Panc1 (cell line): ENCODE results near the gene CACNA1A. TPM values are rescaled to one million over a fixed set of nuclear protein-coding genes. Genes with fewer than 3 reads are reported as not detected.

Experiments used
- ATAC-seq: fragments of 200-7000 bp; cut with Tn5 transposase; 2 replicates; pipeline ENCODE4 v1.9.1; 2020; ENCODE audit warnings: mild to moderate bottlenecking, moderate library complexity
- BruUV-seq: library from RNA; stranded (reverse); fragments of 400-500 nt; replicated peaks from 2 replicates; lab custom pipeline; 2021; lab: Mats Ljungman, UMichigan
- CTCF ChIA-PET: fragments of 300-600 bp; sonication (Branson Sonifier 250); formaldehyde crosslinking; loops from one replicate; lab custom pipeline; 2022; ENCODE audit warnings: antibody characterized with exemption; lab: Charles Lee
- POLR2A ChIA-PET: fragments of 300-600 bp; sonication (Branson Sonifier 250); formaldehyde crosslinking; loops from one replicate; lab custom pipeline; 2022; ENCODE audit warnings: antibody characterized with exemption; lab: Charles Lee
- DNase-seq: peaks from one replicate; pipeline ENCODE4 v3.0.0-alpha.2; 2010; ENCODE audit warnings: low read depth, low spot score
- H3K27ac ChIP-seq: 2 replicates; pipeline ENCODE4 v1.5.1; 2011; ENCODE audit warnings: mild to moderate bottlenecking, low read length, inconsistent platforms
- H3K27me3 ChIP-seq: fragments of 200-500 bp; sonication (Bioruptor generic); 2 replicates; pipeline ENCODE4 v1.6.0; 2014; ENCODE audit warnings: low read length, inconsistent platforms; ENCODE audit not compliant: control insufficient read depth, insufficient read depth
- H3K36me3 ChIP-seq: fragments of 200-500 bp; sonication (Bioruptor generic); 2 replicates; pipeline ENCODE4 v1.5.1; 2014; ENCODE audit warnings: inconsistent platforms, mild to moderate bottlenecking, low read length, moderate library complexity; ENCODE audit not compliant: control insufficient read depth, insufficient read depth
- H3K4me1 ChIP-seq: 2 replicates; pipeline ENCODE4 v1.5.1; 2011; ENCODE audit warnings: inconsistent platforms, mild to moderate bottlenecking, low read length, moderate library complexity; ENCODE audit not compliant: control insufficient read depth, insufficient read depth
- H3K4me3 ChIP-seq, 2 experiments: 2 replicates each; pipeline ENCODE4 v1.5.1; 2011 to 2012; ENCODE audit warnings: low read depth in 2 of 2, low read length in 2 of 2, mild to moderate bottlenecking in 2 of 2, inconsistent platforms in 1 of 2, moderate library complexity in 1 of 2
- H3K9me3 ChIP-seq: fragments of 200-500 bp; sonication (Bioruptor generic); 2 replicates; pipeline ENCODE4 v1.5.1; 2014; ENCODE audit warnings: low read depth, mild to moderate bottlenecking, inconsistent platforms, low read length, moderate library complexity; ENCODE audit not compliant: control insufficient read depth, insufficient read depth
- CTCF ChIP-seq: fragments of 450-650 bp; IDR thresholded peaks from 2 replicates; pipeline ENCODE4 v1.5.1; 2017; ENCODE audit warnings: mild to moderate bottlenecking
- POLR2AphosphoS5 ChIP-seq: IDR thresholded peaks from 2 replicates; pipeline ENCODE4 v1.6.1; 2012; ENCODE audit warnings: mild to moderate bottlenecking, low read depth, low read length, moderate library complexity
- REST ChIP-seq, 2 experiments: IDR thresholded peaks; 2 replicates each; pipeline ENCODE4 v1.6.1; 2011 to 2012; ENCODE audit warnings: low read depth in 2 of 2, control low read depth in 1 of 2, low read length in 1 of 2, mild to moderate bottlenecking in 1 of 2, moderate library complexity in 1 of 2; ENCODE audit not compliant: insufficient read depth in 1 of 2
- SIN3A ChIP-seq: IDR thresholded peaks from 2 replicates; pipeline ENCODE4 v1.6.1; 2012; ENCODE audit warnings: low read depth, mild to moderate bottlenecking, low read length, moderate library complexity, borderline replicate concordance; ENCODE audit not compliant: insufficient read depth
- TCF7L2 ChIP-seq: IDR thresholded peaks from 2 replicates; pipeline ENCODE4 v1.6.1; 2011; ENCODE audit warnings: mild to moderate bottlenecking, low read depth, low read length, inconsistent platforms
- in situ Hi-C: cut with HindIII; loops from 2 replicates; pipeline ENCODE4 v1.10.0; 2016; ENCODE audit warnings: low sequenced_read_pairs, low pct_unique_long_range_greater_than_20kb
- intact Hi-C: fragments of 100-400 bp; cut with micrococcal nuclease; formaldehyde crosslinking; loops from one replicate; pipeline ENCODE4 v1.10.0; 2022; ENCODE audit not compliant: unreplicated experiment
- total RNA-seq: library from RNA; stranded (reverse); gene quantifications from one replicate; pipeline ENCODE4 v1.2.1, GENCODE V29; 2021; ENCODE audit not compliant: unreplicated experiment

The CACNA1A gene
- total RNA-seq, 1 experiment from 2014 or later: 0.51 TPM

- H3K4me1 ChIP-seq: no peaks in the 10 kb centered on the region
- H3K9me3 ChIP-seq: no peaks in the 10 kb centered on the region
- in situ Hi-C loops: no loop called here
- H3K27me3 ChIP-seq: no peaks in the 10 kb centered on the region; the same call in 1 of the 2 replicates
- H3K36me3 ChIP-seq: no peaks in the 10 kb centered on the region
- CTCF ChIA-PET: interaction anchor here (0.7 kb wide), 1 partner anchor 748 kb away, joined by 3 read pairs; no protein-coding TSS in a partner anchor
- no peak overlapping the region for H3K4me3 ChIP-seq
- DNase-seq: no peak
- no peak for ATAC-seq
- BruUV-seq: no TSS peak
- no peak overlapping the region for H3K27ac ChIP-seq
- POLR2A ChIA-PET: interaction anchor here (0.7 kb wide), 3 partner anchors 26 to 203 kb away, joined by 5 to 13 read pairs (median 11); no protein-coding TSS in a partner anchor
- intact Hi-C loops: no loop called here
- no peak for TF ChIP-seq REST (IDR thresholded peaks at IDR 0.05; ENCODE audit: insufficient read depth in 1 of 2, low read depth in 2 of 2, low read length in 1 of 2)
These were observed 40.8 kb upstream of the CACNA1A start for GRCh38 chr19:13547102-13547501.

GRCh38 chr19:13544423-13544822 lies 38.1 kb upstream of the CACNA1A start:
- TF ChIP-seq CTCF (no peak), REST (IDR thresholded peaks at IDR 0.05; ENCODE audit: insufficient read depth in 1 of 2, low read depth in 2 of 2, low read length in 1 of 2) (no peak), TCF7L2 (no peak), SIN3A (no peak), POLR2AphosphoS5 (no peak)
- ATAC-seq: no peak

More at GRCh38 chr19:13544423-13544822, 38.1 kb upstream of the CACNA1A start:
- CTCF ChIA-PET: no interaction called here
- H3K4me3 ChIP-seq: no peak overlapping the region
- no peaks in the 10 kb centered on the region; the same call in 1 of the 2 replicates for H3K27me3 ChIP-seq
- POLR2A ChIA-PET: no interaction called here
- H3K9me3 ChIP-seq: no peaks in the 10 kb centered on the region
- BruUV-seq: no TSS peak
- no peaks in the 10 kb centered on the region for H3K36me3 ChIP-seq
- no peak for DNase-seq
- no peak overlapping the region for H3K27ac ChIP-seq
- in situ Hi-C loops (no loop called here), intact Hi-C loops (no loop called here)
- no peaks in the 10 kb centered on the region for H3K4me1 ChIP-seq
